Measurements from ENCODE around the gene CCL18. TPM values are rescaled to one million over a fixed set of nuclear protein-coding genes. Genes with fewer than 3 reads are reported as not detected.
"Not testable (repeated sequence)": the region's sequence is repeated elsewhere in the genome, so short reads cannot be mapped to it uniquely, and the experiment has no call there.

The CCL18 gene
- total RNA-seq, 4 donors from 2014 or later, result 1.5 TPM; not detected in 3

- no peak for TF ChIP-seq EP300 (IDR thresholded peaks at IDR 0.05)
- H3K4me1 ChIP-seq, result no peaks in the 10 kb centered on the region
- no peaks in the 10 kb centered on the region for H3K36me3 ChIP-seq
- H3K4me3 ChIP-seq, result no peak overlapping the region
- peaks cover 8% of the 10 kb centered on the region for H3K27me3 ChIP-seq
- no peak for DNase-seq (ENCODE audit: low spot score in 2 of 2)
- WGBS, result 76% methylated on average over 4 of the region's 4 CpGs
- H3K9me3 ChIP-seq, result no peaks in the 10 kb centered on the region
- no peak overlapping the region for H3K27ac ChIP-seq
These were observed 25.3 kb downstream of the CCL18 start for GRCh38 chr17:36089339-36089865.

GRCh38 chr17:36089888-36090836 is 26.1 kb downstream of the CCL18 start, which contains the start of gene CCL3:
Gene CCL3, minus strand, starts transcription at chr17:36090143. Its CDS starts 85 bp downstream, at chr17:36090058.
- TF ChIP-seq CTCF (IDR thresholded peaks at IDR 0.05) (no peak), EP300 (IDR thresholded peaks at IDR 0.05) (no peak)
- H3K4me1 ChIP-seq, result no peaks in the 10 kb centered on the region
- no peaks in the 10 kb centered on the region for H3K36me3 ChIP-seq
- H3K27ac ChIP-seq, result no peak within 1 kb of the TSS
- H3K4me3 ChIP-seq, result no peak within 1 kb of the TSS
- no peaks in the 10 kb centered on the region for H3K9me3 ChIP-seq
- 59% methylated on average over 9 of the region's 9 CpGs for WGBS
- no peak for DNase-seq (ENCODE audit: low spot score in 2 of 2)
- H3K27me3 ChIP-seq, result peaks cover 8% of the 10 kb centered on the region

- H3K36me3 ChIP-seq, result no peaks in the 10 kb centered on the region
- TF ChIP-seq CTCF (IDR thresholded peaks at IDR 0.05) (no peak), POLR2AphosphoS5 (IDR thresholded peaks at IDR 0.05) (no peak), EP300 (IDR thresholded peaks at IDR 0.05) (no peak), POLR2A (IDR thresholded peaks at IDR 0.05) (no peak)
- peaks cover 8% of the 10 kb centered on the region for H3K27me3 ChIP-seq
- 71% methylated on average over 4 of the region's 4 CpGs for WGBS
- no peaks in the 10 kb centered on the region for H3K4me1 ChIP-seq
- H3K27ac ChIP-seq, result no peak overlapping the region
- H3K4me3 ChIP-seq, result no peak overlapping the region
- no peaks in the 10 kb centered on the region for H3K9me3 ChIP-seq
- DNase-seq (ENCODE audit: low spot score in 2 of 2), result no peak
These were observed 28.2 kb downstream of the CCL18 start for GRCh38 chr17:36092230-36092629.

- H3K27ac ChIP-seq; H3K4me3 ChIP-seq; H3K4me1 ChIP-seq; DNase-seq (ENCODE audit: low spot score in 2 of 2); H3K27me3 ChIP-seq; H3K36me3 ChIP-seq; H3K9me3 ChIP-seq: not testable (repeated sequence)
- whole genome bisulfite sequencing, result 85% methylated on average over 6 of the region's 6 CpGs
These were observed 28.6 kb downstream of the CCL18 start for GRCh38 chr17:36092715-36093114.

GRCh38 chr17:36094232-36094631 is 30.2 kb downstream of the CCL18 start:
- 87% methylated on average over 1 of the region's 1 CpG for WGBS
- Histone ChIP-seq H3K27me3 (peaks cover 8% of the 10 kb centered on the region), H3K36me3 (no peaks in the 10 kb centered on the region), H3K4me3 (no peak overlapping the region), H3K9me3 (no peaks in the 10 kb centered on the region), H3K27ac (no peak overlapping the region), H3K4me1 (no peaks in the 10 kb centered on the region)
- no peak for DNase-seq (ENCODE audit: low spot score in 2 of 2)
- no peak for TF ChIP-seq POLR2AphosphoS5 (IDR thresholded peaks at IDR 0.05)
- TF ChIP-seq POLR2A (IDR thresholded peaks at IDR 0.05), result no peak
- no peak for TF ChIP-seq EP300 (IDR thresholded peaks at IDR 0.05)
- TF ChIP-seq CTCF (IDR thresholded peaks at IDR 0.05), result no peak

GRCh38 chr17:36094746-36095145 is 30.7 kb downstream of the CCL18 start:
- TF ChIP-seq CTCF (IDR thresholded peaks at IDR 0.05) (no peak), EP300 (IDR thresholded peaks at IDR 0.05) (no peak), POLR2AphosphoS5 (IDR thresholded peaks at IDR 0.05) (no peak), POLR2A (IDR thresholded peaks at IDR 0.05) (no peak)
- no peak for DNase-seq (ENCODE audit: low spot score in 2 of 2)
- H3K36me3 ChIP-seq, result no peaks in the 10 kb centered on the region
- H3K4me1 ChIP-seq, result no peaks in the 10 kb centered on the region
- H3K27me3 ChIP-seq, result peaks cover 7% of the 10 kb centered on the region
- no peaks in the 10 kb centered on the region for H3K9me3 ChIP-seq
- H3K27ac ChIP-seq, result no peak overlapping the region
- 94% methylated on average over 7 of the region's 7 CpGs for WGBS
- H3K4me3 ChIP-seq, result no peak overlapping the region
